OCI-LY3 (cell line): Measurements from ENCODE around the gene ISG20L2.

ENCODE experiments used
- H2AFZ ChIP-seq: fragments of 200-600, 300-600 bp; shearing (Covaris generic); 2 replicates; pipeline ENCODE4 v1.6.0; 2014; ENCODE audit warnings: antibody characterized with exemption, low read depth, low read length
- H3K27ac ChIP-seq: fragments of 200-600, 300-600 bp; sonication (generic); 2 replicates; pipeline ENCODE4 v1.5.1; 2014; ENCODE audit warnings: mild to moderate bottlenecking, low read length, moderate library complexity, mixed read lengths
- H3K27me3 ChIP-seq: fragments of 200-600, 300-600 bp; sonication (generic); 2 replicates; pipeline ENCODE4 v1.6.1; 2014; ENCODE audit warnings: low read depth, low read length, mixed read lengths
- H3K36me3 ChIP-seq: fragments of 200-600, 300-600 bp; sonication (generic); replicated peaks from 2 replicates; pipeline ENCODE3; 2014; ENCODE audit warnings: low read depth, low read length, mixed read lengths
- H3K4me1 ChIP-seq: fragments of 300-600, 200-600 bp; sonication (generic); 2 replicates; pipeline ENCODE4 v1.6.1; 2014; ENCODE audit warnings: low read length, mixed read lengths
- H3K4me2 ChIP-seq: fragments of 200-600, 300-600 bp; sonication (generic); 2 replicates; pipeline ENCODE4 v1.6.1; 2014; ENCODE audit warnings: low read length, mixed read lengths
- H3K4me3 ChIP-seq: fragments of 300-600, 200-600 bp; sonication (generic); 2 replicates; pipeline ENCODE4 v1.5.1; 2014; ENCODE audit warnings: antibody characterized with exemption, mild to moderate bottlenecking, low read length, moderate library complexity
- H3K79me2 ChIP-seq: fragments of 300-600, 200-600 bp; shearing (Covaris generic); 2 replicates; pipeline ENCODE4 v1.6.1; 2014; ENCODE audit warnings: mild to moderate bottlenecking, low read length, mixed read lengths
- H3K9ac ChIP-seq: fragments of 300-600, 200-600 bp; shearing (Covaris generic); 2 replicates; pipeline ENCODE4 v1.6.0; 2014; ENCODE audit warnings: mild to moderate bottlenecking, low read length, moderate library complexity
- H3K9me3 ChIP-seq: fragments of 200-600, 300-600 bp; shearing (Covaris generic); 2 replicates; pipeline ENCODE4 v1.6.1; 2014; ENCODE audit warnings: low read length, mixed read lengths; ENCODE audit not compliant: insufficient read depth
- H4K20me1 ChIP-seq: fragments of 200-600, 300-600 bp; sonication (generic); 2 replicates; pipeline ENCODE4 v1.6.1; 2016; ENCODE audit warnings: low read length, mixed read lengths; ENCODE audit not compliant: insufficient read depth
- CTCF ChIP-seq: fragments of 200-600, 300-600 bp; sonication (generic); IDR thresholded peaks from 2 replicates; pipeline ENCODE4 v1.5.1; 2014; ENCODE audit warnings: antibody characterized with exemption, low read length, low read depth
- EZH2phosphoT487 ChIP-seq: fragments of 200-600 bp; shearing (Covaris generic); IDR thresholded peaks from 2 replicates; pipeline ENCODE4 v1.6.1; 2018; ENCODE audit warnings: antibody characterized with exemption, mixed run types, low read depth

ISG20L2 gene

GRCh38 chr1:156728599-156729462 is at the start of gene ISG20L2:
ISG20L2 (minus strand) TSS chr1:156728766; CDS start chr1:156727652, 1,114 bp downstream.
- Histone ChIP-seq H3K27me3 (no peaks in the 10 kb centered on the region), H4K20me1 (peaks cover 25% of the 10 kb centered on the region), H3K4me2 (peak within 1 kb of the TSS; percentile 95), H3K4me3 (peak within 1 kb of the TSS; percentile 82), H3K9me3 (no peaks in the 10 kb centered on the region), H2AFZ (peak within 1 kb of the TSS; percentile 55), H3K9ac (peak within 1 kb of the TSS; percentile 96), H3K79me2 (peaks cover 65% of the 10 kb centered on the region), H3K27ac (peak within 1 kb of the TSS; percentile 72), H3K4me1 (peaks cover 25% of the 10 kb centered on the region), H3K36me3 (peaks cover 37% of the 10 kb centered on the region)
- TF ChIP-seq EZH2phosphoT487 (no peak), CTCF (no peak)

GRCh38 chr1:156777573-156777972 is 49.0 kb upstream of the ISG20L2 start:
- Histone ChIP-seq H3K4me1 (peaks cover 12% of the 10 kb centered on the region), H3K27ac (no peak overlapping the region), H3K79me2 (peaks cover 89% of the 10 kb centered on the region), H3K36me3 (peaks cover 19% of the 10 kb centered on the region), H3K27me3 (no peaks in the 10 kb centered on the region), H3K9ac (no peak overlapping the region), H2AFZ (no peak overlapping the region), H3K4me3 (no peak overlapping the region), H3K9me3 (no peaks in the 10 kb centered on the region), H4K20me1 (peaks cover 44% of the 10 kb centered on the region), H3K4me2 (no peak overlapping the region)
- TF ChIP-seq EZH2phosphoT487 (no peak), CTCF (no peak)

GRCh38 chr1:156776942-156777341 is 48.4 kb upstream of the ISG20L2 start:
- Histone ChIP-seq H3K27ac (no peak overlapping the region), H3K9ac (no peak overlapping the region), H3K36me3 (peaks cover 15% of the 10 kb centered on the region), H3K79me2 (peaks cover 92% of the 10 kb centered on the region), H3K4me2 (no peak overlapping the region), H3K27me3 (no peaks in the 10 kb centered on the region), H2AFZ (no peak overlapping the region), H4K20me1 (peaks cover 45% of the 10 kb centered on the region), H3K9me3 (no peaks in the 10 kb centered on the region), H3K4me1 (peaks cover 12% of the 10 kb centered on the region), H3K4me3 (no peak overlapping the region)
- TF ChIP-seq EZH2phosphoT487 (no peak), CTCF (no peak)

GRCh38 chr1:156775799-156776198 is 47.2 kb upstream of the ISG20L2 start:
- Histone ChIP-seq H3K27me3 (no peaks in the 10 kb centered on the region), H3K4me3 (no peak overlapping the region), H3K4me1 (peaks cover 12% of the 10 kb centered on the region), H3K27ac (no peak overlapping the region), H3K79me2 (peaks cover 90% of the 10 kb centered on the region), H2AFZ (no peak overlapping the region), H3K4me2 (no peak overlapping the region), H3K9me3 (no peaks in the 10 kb centered on the region), H4K20me1 (peaks cover 36% of the 10 kb centered on the region), H3K9ac (no peak overlapping the region), H3K36me3 (peaks cover 12% of the 10 kb centered on the region)
- TF ChIP-seq EZH2phosphoT487 = no peak
- no peak for TF ChIP-seq CTCF
